GM19455 (cell line): ENCODE results near the gene PPCDC.

Experiments
- ATAC-seq: cut with Tn5 transposase; IDR thresholded peaks from one replicate; pipeline ENCODE4 v1.9.1; 2021; ENCODE audit not compliant: unreplicated experiment

The PPCDC gene

DNA sequence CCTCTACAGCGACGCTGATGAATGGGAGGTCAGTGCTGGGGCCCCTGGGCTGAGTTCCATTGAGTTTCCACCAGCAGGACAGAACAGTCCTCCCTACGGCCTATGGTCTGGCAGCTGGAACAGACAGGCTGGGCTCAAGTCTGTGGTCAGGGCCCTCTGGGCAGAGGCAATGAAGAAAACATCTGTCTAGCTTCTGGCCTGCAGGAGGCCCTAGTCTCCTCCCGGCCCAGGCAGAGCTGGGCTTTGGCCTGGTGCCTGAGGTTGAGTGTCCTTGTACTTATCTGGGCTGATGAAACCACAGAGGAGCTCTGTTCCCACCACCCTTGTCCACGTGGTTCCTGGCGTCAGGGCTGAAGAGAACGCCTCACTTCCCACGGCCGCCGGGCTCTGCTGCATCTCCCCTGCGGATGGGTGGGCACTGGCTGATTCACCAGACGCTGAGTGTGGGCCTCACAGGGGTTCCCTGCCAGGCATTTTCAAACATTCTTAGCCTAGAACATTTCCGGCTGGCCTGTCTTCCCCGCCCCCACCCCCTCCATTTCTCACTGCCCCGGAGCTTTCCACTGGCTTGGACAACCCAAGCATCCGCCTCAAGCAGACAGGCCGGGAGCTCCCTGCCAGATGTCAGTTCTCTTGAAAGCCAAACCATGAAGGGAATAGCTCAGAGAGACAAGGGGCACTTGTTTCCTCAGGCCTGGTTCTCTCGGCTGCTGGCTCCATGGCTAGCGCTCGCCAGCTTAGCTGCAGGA lies 20.3 kb downstream of the PPCDC start:
- peak; percentile 14 for ATAC-seq

DNA sequence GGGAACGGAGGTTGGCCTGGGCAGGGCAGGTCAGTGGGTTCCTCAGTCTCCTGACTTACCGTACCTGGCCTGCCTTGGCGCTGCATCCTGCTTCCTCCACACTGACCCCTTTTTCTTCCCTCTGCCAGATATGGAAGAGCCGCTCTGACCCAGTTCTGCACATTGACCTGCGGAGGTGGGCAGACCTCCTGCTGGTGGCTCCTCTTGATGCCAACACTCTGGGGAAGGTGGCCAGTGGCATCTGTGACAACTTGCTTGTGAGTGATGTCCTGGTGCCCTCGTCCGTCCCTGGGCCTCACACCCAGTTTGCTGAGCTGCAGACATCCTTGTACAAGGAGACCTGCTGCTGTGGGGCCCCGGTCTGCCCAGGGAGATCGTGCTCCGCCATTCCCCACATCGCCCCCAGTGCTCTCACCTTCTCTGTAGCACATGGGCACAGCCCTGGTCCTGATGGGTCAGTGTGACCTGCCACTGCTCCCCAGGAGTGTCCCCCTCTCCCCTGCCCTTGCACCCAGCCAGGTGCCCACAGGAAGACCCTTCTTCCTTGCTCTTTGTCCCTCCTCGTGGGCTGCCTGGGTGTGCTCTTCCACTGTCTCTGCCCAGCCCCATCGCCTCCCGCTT lies 21.0 kb downstream of the PPCDC start:
- no peak for ATAC-seq

DNA sequence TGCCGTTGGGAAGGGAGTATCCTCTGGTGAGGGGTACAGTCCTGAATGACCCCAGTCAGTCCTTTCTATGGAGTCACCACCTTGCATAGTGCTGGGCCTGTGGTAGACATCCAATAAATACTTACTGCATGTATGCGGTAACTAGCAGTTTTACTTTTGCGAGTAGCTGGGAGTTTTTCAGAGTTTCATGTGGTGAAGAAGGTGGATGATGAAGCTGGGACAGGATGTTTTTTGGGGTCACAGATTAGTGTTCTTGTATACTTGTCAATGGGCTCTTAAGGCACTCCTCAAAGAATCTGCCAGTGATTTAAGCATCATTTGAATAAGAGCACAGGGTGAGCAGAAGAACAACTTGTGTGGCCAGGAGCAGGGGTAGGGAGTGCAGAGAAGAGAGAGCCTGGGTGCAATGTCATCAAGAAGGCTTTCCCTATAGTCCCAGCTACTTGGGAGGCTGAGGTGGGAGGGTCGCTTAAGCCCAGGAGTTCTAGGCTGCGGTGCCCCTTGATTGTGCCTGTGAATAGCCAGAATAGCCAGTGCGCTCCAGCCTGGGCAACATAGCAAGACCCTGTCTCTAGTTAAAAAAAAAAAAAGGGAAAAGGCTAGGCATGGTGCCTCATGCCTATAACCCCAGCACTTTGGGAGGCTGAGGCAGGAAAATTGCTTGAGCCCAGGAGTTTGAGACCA lies 22.1 kb downstream of the PPCDC start:
- no peak for ATAC-seq

DNA sequence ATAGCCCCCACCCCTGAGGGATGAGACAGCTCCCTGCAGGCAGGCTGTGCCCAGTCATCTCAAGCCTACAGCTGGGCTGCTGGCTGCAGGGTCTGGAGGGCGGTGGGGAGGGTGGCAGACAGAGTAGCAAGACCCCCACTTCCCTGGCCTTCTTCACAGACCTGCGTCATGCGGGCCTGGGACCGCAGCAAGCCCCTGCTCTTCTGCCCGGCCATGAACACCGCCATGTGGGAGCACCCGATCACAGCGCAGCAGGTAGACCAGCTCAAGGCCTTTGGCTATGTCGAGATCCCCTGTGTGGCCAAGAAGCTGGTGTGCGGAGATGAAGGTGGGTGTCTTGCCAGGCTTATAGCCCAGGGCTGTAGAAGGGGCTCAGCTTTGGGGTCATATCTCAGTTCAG lies 25.0 kb downstream of the PPCDC start:
- ATAC-seq, result no peak

DNA sequence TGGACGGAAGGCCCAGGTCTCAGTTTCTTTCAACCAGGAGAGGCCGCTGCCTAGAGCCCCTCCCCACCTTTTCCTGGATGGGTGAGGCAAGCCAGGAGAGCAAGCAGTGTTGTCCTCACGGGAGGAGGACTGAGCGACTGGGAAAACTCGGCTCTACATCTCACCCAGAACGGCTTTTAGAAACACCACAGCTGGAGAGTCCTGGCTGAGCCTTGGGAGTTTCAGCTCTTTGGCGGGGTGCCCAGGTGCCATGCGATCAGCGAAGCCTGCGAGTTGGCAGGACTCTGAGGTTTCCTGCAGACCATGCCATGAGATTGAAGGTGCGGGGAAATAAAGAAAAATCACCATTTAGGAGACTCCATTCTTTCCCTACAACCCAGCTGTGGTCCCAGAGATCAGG lies 26.0 kb downstream of the PPCDC start:
- ATAC-seq, result no peak

DNA sequence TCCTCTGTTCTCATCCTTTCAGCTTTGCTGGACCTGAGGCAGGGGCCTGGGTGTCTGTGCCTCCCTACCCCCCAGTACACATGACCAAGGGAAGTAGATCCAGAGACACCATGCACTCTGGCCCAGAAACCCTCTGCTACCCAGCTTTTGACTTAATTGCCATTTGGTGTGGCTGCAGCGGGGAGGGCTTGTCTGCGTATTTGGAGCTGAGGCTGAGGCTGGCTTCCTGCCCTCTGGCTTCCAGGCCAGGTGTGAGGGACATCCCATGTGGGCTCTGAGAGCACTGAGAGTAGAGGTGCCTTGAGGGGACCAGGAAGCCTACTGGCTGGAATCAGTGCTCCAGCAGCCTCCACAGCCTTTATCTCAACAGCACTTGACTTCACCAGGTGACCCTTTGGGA lies 26.9 kb downstream of the PPCDC start:
- ATAC-seq, result no peak

DNA sequence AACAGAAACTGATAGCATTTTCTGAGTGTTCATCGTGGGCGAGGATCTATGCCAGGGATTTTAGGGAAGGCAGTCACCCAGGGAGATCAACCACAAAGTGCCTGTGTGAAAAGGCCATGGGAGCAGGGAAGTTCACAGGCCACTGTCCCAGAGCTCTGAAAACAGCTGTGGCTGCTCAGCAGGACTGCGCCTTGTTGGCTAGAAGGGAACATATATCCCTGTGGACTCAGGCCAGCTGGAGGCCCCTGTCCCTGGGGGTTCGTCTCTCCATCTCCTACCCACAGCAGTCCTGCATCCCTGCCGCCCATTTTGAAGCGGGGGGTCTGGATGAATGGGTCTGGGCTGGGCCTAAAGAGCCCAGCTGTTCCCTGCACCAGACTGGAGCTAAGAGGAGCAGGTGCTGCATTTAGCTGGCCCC lies 27.8 kb downstream of the PPCDC start:
- ATAC-seq, result no peak

DNA sequence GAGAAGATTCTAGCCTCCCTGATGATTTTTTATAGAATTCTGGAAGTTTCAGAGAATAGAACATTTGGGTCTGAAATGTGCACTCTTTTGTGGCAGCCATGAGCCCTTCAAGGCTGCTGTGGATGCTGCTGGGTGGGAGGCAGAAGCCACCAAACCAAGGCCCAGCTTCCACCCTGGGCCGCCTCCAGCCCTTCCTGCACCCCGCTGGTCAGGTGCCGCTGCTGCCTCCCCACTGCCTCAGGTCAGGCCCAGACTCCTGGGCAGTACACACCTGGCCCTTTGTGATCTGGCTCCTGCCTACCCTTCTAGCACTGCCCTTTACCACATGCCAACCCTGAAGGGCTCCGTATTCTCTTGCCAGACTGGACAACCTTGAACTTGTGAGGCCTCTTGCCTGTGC lies 28.3 kb downstream of the PPCDC start:
- no peak for ATAC-seq

DNA sequence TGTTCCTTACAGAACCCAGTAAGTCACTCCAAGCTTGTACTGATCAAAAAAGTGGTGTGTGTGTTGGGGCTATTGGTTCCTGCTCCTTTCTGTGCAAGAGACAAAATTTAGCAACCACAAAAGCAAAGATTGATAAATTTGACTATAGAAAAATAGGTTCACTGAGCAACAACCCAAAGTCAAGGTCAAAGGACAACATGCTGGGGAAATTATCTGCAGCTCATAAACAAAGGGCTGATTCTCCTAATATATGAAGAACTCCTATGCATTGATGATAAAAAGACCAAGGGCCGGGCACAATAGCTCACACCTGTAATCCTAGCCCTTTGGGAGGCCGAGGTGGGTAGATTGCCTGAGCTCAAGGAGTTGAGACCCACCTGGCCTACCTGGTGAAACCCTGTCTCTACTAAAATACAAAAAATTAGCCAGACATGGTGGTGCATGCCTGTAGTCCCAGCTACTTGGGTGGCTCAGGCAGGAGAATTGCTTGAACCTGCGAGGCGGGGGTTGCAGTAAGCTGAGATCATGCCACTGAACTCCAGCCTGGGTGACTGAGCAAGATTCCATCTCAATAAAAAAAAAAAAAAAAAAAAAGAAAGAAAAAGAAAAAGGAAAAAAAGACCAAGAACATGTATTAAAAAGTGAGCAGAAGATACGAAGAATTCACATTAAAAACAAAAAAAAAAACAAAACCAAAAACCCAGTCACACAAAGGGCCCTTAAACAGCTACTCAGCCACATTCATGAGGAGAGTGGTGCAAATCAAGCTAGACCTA lies 29.8 kb downstream of the PPCDC start:
- ATAC-seq, result no peak

DNA sequence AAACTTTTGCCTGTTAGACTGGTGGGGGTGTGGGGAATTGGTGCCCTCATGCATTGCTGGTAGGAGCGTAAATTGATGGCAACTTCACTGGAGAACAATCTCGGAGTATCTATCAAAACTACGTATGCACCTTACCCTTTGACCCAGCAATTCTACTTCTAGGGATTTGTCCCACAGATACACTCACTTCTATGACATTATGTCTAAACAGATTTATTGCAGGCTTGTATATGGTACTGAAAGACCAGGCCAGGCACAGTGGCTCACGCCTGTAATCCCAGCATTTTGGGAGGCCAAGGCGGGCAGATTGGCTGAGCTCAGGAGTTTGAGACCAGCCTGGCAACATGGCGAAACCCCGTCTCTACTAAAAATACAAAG lies 30.3 kb downstream of the PPCDC start:
- ATAC-seq, result no peak

DNA sequence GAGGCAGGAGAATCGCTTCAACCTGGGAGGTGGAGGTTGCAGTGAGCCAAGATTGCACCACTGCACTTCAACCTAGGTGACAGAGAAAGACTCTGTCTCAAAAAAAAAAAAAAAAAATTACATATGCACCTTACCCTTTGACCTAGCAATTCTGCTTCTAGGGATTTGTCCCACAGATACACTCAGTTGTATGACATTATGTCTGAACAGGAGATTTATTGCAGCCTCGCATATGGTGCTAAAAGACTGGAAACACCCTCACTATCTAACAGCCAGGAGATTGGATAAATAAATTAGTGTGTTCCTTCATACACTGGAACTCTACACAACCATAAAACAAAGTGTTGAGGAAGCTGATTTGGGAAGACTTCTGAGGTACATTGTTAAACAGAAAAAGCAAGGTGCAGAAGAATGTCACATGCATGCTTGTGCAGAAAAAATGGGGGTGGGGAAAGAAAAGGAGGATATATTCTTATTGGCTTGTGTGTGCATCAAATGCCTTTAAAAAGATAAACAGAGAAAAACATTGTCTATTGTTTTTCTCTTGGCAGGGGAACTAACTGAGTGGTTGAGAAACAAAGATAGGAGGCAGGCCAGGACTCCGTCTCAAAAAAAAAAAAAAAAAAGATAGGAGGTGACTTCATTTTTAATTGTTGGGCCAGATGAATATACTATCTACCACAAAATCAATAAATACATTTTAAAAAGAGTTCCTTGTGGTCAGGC lies 30.9 kb downstream of the PPCDC start:
- ATAC-seq, result no peak

DNA sequence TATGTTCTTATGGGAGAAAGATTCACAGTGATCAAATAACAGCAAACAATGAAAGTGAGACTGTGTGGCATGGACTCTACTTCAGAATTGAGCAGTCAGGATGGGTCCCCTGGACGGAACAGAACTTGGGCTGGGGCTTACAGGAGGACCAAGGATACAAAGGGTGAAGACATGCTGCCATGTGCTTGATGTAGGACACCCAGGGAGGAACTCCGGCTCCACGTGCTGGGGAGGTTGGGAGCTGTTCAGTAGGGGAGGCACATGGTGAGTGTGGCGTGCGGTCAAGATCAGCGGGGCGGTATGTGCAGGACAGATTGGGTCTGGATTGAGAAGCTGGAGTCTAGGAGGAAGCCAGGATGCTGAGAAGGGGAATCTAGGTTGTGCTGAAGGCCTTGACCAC lies 32.6 kb downstream of the PPCDC start:
- no peak for ATAC-seq

DNA sequence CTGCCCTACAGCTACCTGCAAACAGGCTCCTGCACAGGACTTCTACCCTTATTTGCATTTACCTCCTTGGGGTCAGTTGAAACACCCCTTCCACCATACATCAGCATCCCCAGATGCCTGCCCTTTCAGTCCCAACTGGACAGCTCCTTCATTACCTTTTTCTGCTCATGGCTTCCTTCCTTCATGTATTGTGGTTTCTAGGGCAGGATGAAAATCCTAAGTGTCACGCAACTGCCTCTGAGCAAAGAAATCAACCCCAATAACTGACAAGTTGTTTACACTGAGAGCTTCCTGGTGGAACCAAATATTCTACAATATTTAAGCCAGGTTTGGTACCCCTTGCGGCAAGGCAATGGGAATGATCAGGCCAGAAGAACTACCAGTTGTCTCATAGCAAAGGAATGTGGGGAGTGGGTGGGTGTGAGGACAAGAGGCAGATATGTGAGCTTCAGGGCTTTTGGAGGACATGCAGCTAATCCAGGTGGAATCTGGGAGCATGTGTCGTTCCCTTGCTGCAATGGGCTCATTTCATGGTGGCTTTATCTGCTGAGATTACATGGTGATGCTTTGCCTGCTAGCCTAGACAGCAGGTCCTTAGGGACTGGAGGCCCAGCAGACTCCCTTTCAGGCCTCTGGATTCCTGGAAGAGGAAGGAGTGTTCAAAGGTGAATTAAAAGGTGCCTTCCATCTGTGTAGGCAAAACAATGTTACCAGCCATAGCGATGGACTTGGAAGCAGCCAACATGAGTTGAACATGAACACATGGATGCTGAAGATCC lies 34.9 kb downstream of the PPCDC start:
- ATAC-seq, result no peak

DNA sequence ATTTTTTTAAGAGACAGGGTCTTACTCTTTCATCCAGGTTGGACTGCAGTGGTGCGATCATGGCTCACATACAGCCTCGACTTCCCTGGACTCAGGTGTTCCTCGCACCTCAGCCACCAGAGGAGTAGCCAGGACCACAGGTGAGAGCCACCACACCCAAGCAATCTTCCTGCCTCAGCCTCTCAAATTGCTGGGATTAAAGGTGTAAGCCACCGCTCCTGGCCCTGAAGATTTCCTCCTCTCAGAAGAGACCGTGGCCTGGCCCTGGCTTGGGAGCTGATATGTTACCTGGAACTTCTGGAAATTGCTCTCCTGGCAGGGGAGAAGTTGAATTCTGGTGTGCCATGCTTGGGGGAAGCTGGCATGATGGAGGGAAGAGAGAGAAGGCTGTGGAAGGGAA lies 36.2 kb downstream of the PPCDC start:
- ATAC-seq, result no peak

DNA sequence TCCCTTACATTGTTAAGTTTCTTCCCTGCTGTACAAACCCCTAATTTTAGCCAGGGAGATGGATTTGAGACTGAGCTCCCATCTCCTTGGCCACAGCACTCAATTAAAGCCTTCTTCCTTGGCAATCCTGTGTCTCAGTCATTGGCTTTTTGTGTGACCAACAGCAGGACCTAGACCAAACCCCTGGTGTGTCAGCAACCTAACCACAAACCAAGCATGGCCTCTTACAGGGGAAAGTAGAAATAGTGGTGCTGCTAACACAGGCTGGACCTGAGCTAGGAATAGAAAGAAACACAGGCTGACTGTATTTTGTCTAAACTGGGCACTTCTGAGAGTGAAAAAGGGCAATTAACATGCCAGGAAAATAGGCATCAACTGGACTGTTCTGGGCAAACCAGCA lies 37.9 kb downstream of the PPCDC start:
- no peak for ATAC-seq

DNA sequence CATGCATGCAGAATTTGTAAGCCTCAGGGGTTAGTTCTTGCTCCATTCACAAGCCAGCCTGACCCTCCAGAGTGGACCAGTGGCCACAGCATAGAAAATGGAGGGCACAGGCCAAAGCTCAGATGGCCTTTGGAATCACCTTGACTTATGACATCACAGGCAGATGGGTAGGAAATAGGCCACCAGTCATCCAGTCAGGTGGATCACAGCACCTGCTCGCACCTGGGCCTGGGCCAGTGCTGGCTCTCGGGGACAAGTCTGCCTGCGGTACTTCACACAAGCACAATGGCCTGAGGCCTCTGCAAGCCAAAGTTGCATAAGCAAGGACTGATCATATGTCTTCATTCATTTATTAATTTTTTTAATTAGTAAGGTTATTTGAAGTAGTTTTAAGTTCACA lies 39.3 kb downstream of the PPCDC start:
- no peak for ATAC-seq

DNA sequence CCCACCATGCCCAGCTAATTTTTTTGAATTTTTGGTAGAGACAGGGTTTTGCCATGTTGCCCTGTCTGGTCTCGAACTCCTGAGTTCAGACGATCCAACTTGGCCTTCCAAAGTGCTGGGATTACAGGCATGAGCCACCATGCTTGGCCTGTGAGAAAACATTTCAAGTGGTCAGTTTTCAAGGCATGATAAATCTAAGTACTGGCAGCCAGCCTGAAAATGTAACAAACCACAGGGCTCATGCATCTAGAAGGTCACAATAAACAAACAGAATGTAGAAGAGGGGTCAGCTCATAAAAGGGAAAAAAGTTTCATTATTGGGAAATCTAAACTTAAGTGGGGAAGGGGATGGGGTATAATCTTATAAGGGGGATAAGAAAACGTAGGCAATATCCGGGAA lies 39.9 kb downstream of the PPCDC start:
- no peak for ATAC-seq

DNA sequence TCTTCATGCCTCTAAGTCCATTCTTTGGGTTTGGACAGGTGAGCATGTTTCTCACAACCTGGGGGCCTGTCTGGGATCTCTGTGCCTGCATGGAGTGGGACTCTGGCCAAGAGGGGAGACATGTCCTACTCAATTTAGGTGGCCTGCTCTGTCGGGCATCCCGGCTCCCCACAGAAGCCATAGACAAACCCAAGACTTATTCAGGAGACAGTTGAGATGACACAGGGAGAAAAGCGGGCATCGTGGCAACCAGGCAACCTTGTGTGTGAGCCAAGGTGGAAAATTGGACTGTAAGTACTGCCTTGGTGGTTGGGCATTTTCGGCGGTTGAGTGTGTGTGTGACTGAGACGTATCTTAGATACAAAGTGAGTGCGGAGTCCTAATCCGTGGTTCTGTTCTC lies 40.5 kb downstream of the PPCDC start:
- ATAC-seq, result no peak

DNA sequence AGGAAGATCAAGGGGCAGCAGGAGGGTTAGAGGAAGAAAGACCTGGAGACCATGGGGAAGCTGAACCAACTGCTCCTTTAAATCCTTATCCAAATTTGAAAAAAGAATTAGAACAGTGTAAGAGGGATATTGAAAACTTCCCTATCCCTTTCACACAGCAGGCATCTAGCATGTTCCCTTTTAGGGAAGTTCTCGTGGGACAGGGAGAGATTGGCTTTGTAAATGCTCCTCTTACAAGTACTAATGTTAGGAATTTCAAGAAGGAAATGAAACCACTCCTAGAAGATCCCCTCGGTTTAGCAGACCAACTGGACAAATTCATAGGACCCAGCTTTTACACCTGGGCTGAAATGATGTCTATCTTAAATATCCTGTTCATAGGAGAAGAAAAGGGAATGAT lies 41.5 kb downstream of the PPCDC start:
- ATAC-seq, result no peak

DNA sequence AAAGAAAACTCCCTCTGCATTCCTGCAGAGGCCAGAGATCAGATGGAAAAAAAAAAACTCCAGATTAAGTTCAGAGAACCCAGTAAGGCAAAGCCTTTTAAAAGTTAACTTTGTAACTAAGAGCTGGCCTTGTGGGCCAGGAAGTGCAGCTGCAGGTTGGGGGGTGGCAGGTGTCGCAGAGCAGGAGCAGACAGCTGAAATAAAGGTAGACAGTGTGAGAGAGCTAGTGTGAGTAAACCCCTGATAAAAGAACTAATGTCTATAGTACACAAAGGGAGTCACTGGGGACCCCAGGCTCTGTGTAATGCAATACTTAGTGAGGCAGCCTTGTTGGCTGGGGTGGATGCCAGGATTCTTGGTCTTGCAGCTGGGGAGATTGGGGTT lies 42.1 kb downstream of the PPCDC start:
- no peak for ATAC-seq
